ENCODE data around the gene PLPP7. TPM values are rescaled to one million over a fixed set of nuclear protein-coding genes. Genes with fewer than 3 reads are reported as not detected.
"Not testable (repeated sequence)": the region's sequence is repeated elsewhere in the genome, so short reads cannot be mapped to it uniquely, and the experiment has no call there.

Gene PLPP7
- polyA plus RNA-seq, 1 donor from 2014 or later, result 0.87 TPM

- H3K9ac ChIP-seq (ENCODE audit: low read length), result no peak overlapping the region
- H3K27ac ChIP-seq (ENCODE audit: low read length), result no peak overlapping the region
- no peak overlapping the region for H3K4me2 ChIP-seq (ENCODE audit: low read length)
- H2AFZ ChIP-seq (ENCODE audit: low read depth, low read length), result no peak overlapping the region
- H3K9me2 ChIP-seq (ENCODE audit: insufficient read depth, low read length), result no peaks in the 10 kb centered on the region
- no peaks in the 10 kb centered on the region for H3K27me3 ChIP-seq (ENCODE audit: insufficient read depth, low read depth, low read length)
- no peaks in the 10 kb centered on the region for H3K79me2 ChIP-seq (replicated peaks; ENCODE audit: insufficient read depth, low read length)
- H3F3A ChIP-seq (ENCODE audit: insufficient read depth, low read length, poor library complexity, severe bottlenecking), result no peaks in the 10 kb centered on the region
- no peak overlapping the region for H3K4me3 ChIP-seq (ENCODE audit: low read length)
- H4K20me1 ChIP-seq (ENCODE audit: insufficient read depth), result no peaks in the 10 kb centered on the region
- H3K9me3 ChIP-seq (ENCODE audit: low read length), result no peaks in the 10 kb centered on the region
- H3K36me3 ChIP-seq (ENCODE audit: insufficient read depth, low read length), result no peaks in the 10 kb centered on the region
- no peak for TF ChIP-seq CTCF (IDR thresholded peaks at IDR 0.05; ENCODE audit: poor library complexity, severe bottlenecking)
- no peak for TF ChIP-seq MXI1 (conservative IDR thresholded peaks at IDR 0.05; ENCODE audit: poor library complexity, severe bottlenecking)
- TF ChIP-seq SMC3 (conservative IDR thresholded peaks at IDR 0.05; ENCODE audit: poor library complexity), result no peak
- no peak for TF ChIP-seq EP300 (conservative IDR thresholded peaks at IDR 0.05; ENCODE audit: poor library complexity, severe bottlenecking)
- TF ChIP-seq POLR2AphosphoS5 (IDR thresholded peaks at IDR 0.05), result no peak
- TF ChIP-seq EZH2 (IDR thresholded peaks at IDR 0.05; ENCODE audit: borderline replicate concordance, insufficient read depth, low read length, poor library complexity, severe bottlenecking), result no peak
- TF ChIP-seq REST (IDR thresholded peaks at IDR 0.05; ENCODE audit: borderline replicate concordance), result no peak
- no peak for TF ChIP-seq RAD21 (conservative IDR thresholded peaks at IDR 0.05)
- TF ChIP-seq TAF1 (IDR thresholded peaks at IDR 0.05; ENCODE audit: low read depth), result no peak
Measured at GRCh38 chr9:131260751-131261452, 28.6 kb upstream of the PLPP7 start.

- Histone ChIP-seq H4K20me1 (ENCODE audit: insufficient read depth) (no peaks in the 10 kb centered on the region), H3F3A (ENCODE audit: insufficient read depth, low read length, poor library complexity, severe bottlenecking) (no peaks in the 10 kb centered on the region), H3K36me3 (ENCODE audit: insufficient read depth, low read length) (no peaks in the 10 kb centered on the region), H3K9ac (ENCODE audit: low read length) (no peak overlapping the region), H2AFZ (ENCODE audit: low read depth, low read length) (no peak overlapping the region), H3K27ac (ENCODE audit: low read length) (no peak overlapping the region), H3K4me2 (ENCODE audit: low read length) (no peak overlapping the region), H3K9me2 (ENCODE audit: insufficient read depth, low read length) (no peaks in the 10 kb centered on the region), H3K9me3 (ENCODE audit: low read length) (no peaks in the 10 kb centered on the region), H3K79me2 (replicated peaks; ENCODE audit: insufficient read depth, low read length) (no peaks in the 10 kb centered on the region), H3K4me3 (ENCODE audit: low read length) (no peak overlapping the region), H3K27me3 (ENCODE audit: insufficient read depth, low read depth, low read length) (no peaks in the 10 kb centered on the region)
- no peak for TF ChIP-seq RAD21 (conservative IDR thresholded peaks at IDR 0.05)
- no peak for TF ChIP-seq EP300 (conservative IDR thresholded peaks at IDR 0.05; ENCODE audit: poor library complexity, severe bottlenecking)
- TF ChIP-seq SMC3 (conservative IDR thresholded peaks at IDR 0.05; ENCODE audit: poor library complexity), result no peak
- TF ChIP-seq EZH2 (IDR thresholded peaks at IDR 0.05; ENCODE audit: borderline replicate concordance, insufficient read depth, low read length, poor library complexity, severe bottlenecking), result no peak
- TF ChIP-seq POLR2AphosphoS5 (IDR thresholded peaks at IDR 0.05), result no peak
- no peak for TF ChIP-seq CTCF (IDR thresholded peaks at IDR 0.05; ENCODE audit: poor library complexity, severe bottlenecking)
- TF ChIP-seq MXI1 (conservative IDR thresholded peaks at IDR 0.05; ENCODE audit: poor library complexity, severe bottlenecking), result no peak
- TF ChIP-seq TAF1 (IDR thresholded peaks at IDR 0.05; ENCODE audit: low read depth), result no peak
- no peak for TF ChIP-seq REST (IDR thresholded peaks at IDR 0.05; ENCODE audit: borderline replicate concordance)
Measured at GRCh38 chr9:131262327-131263032, 27.0 kb upstream of the PLPP7 start.

GRCh38 chr9:131263033-131263343 lies 26.5 kb upstream of the PLPP7 start:
- H3K9me2 ChIP-seq (ENCODE audit: insufficient read depth, low read length); H2AFZ ChIP-seq (ENCODE audit: low read depth, low read length): not testable (repeated sequence)

More at GRCh38 chr9:131263033-131263343, 26.5 kb upstream of the PLPP7 start:
- not testable (repeated sequence) for H3K4me3 ChIP-seq (ENCODE audit: low read length); H3K9me3 ChIP-seq (ENCODE audit: low read length); H3K9ac ChIP-seq (ENCODE audit: low read length); H3K4me2 ChIP-seq (ENCODE audit: low read length); H3K79me2 ChIP-seq (replicated peaks; ENCODE audit: insufficient read depth, low read length); H4K20me1 ChIP-seq (ENCODE audit: insufficient read depth); H3F3A ChIP-seq (ENCODE audit: insufficient read depth, low read length, poor library complexity, severe bottlenecking); H3K27me3 ChIP-seq (ENCODE audit: insufficient read depth, low read depth, low read length); H3K27ac ChIP-seq (ENCODE audit: low read length); H3K36me3 ChIP-seq (ENCODE audit: insufficient read depth, low read length)
